ENCODE data around the gene IGF1. TPM values are rescaled to one million over a fixed set of nuclear protein-coding genes. Genes with fewer than 3 reads are reported as not detected.

Gene IGF1
- total and polyA plus RNA-seq, 9 of the 15 experiments (the other 6 are each of a cell fraction or from before 2014, with no cell fraction given), result 3.7 to 13.9 (median 4.5) TPM

GRCh38 chr12:102480406-102480805 is at the start of gene IGF1 (continued):
- TF ChIP-seq FOXA3 (CRISPR knock-in tag; conservative IDR thresholded peaks at IDR 0.05 in 1 of 2, IDR thresholded peaks at IDR 0.05 in 1 of 2) (peak in 1 of 2 experiments; percentile 45; a peak in 1 of 4 replicates), CEBPB (tag; IDR thresholded peaks at IDR 0.05) (0 out of 2 replicates have a peak, but pooled peaks have one; percentile 10), PRPF4 (IDR thresholded peaks at IDR 0.05; ENCODE audit: insufficient read depth, low read depth, low read length, poor library complexity, severe bottlenecking) (no peak), ZZZ3 (IDR thresholded peaks at IDR 0.05) (no peak), BMI1 (IDR thresholded peaks at IDR 0.05; ENCODE audit: low read length) (no peak), PHB (CRISPR knock-in tag; IDR thresholded peaks at IDR 0.05) (no peak), ZSCAN29 (IDR thresholded peaks at IDR 0.05) (0 out of 2 replicates have a peak, but pooled peaks have one; percentile 41), ZNF444 (CRISPR knock-in tag; IDR thresholded peaks at IDR 0.05) (no peak), ZNF121 (CRISPR knock-in tag; conservative IDR thresholded peaks at IDR 0.05) (no peak), CTCF (IDR thresholded peaks at IDR 0.05 in 2 of 3, conservative IDR thresholded peaks at IDR 0.05 in 1 of 3; ENCODE audit: insufficient read depth in 2 of 3, low read depth in 1 of 3, low read length in 3 of 3) (peak; percentile 12 to 63 (median 25); a peak in 2 of 6 replicates), TCF7L2 (IDR thresholded peaks at IDR 0.05; ENCODE audit: low read depth, low read length) (no peak), HDAC2 (IDR thresholded peaks at IDR 0.05) (peak; percentile 43; the same call in 1 of the 2 replicates), NR2C2 (CRISPR knock-in tag; IDR thresholded peaks at IDR 0.05) (no peak), NR2C2 (tag; IDR thresholded peaks at IDR 0.05) (peak; percentile 24; the same call in 1 of the 2 replicates), CHAMP1 (IDR thresholded peaks at IDR 0.05) (no peak), ZBTB49 (CRISPR knock-in tag; IDR thresholded peaks at IDR 0.05; ENCODE audit: borderline replicate concordance) (no peak), NFE2 (IDR thresholded peaks at IDR 0.05; ENCODE audit: low read depth) (no peak), NCOA4 (IDR thresholded peaks at IDR 0.05; ENCODE audit: partially characterized antibody) (no peak), ATF4 (CRISPR knock-in tag; IDR thresholded peaks at IDR 0.05) (no peak), L3MBTL2 (IDR thresholded peaks at IDR 0.05) (no peak)

Data from K562 (cell line).